H1 (cell line): ENCODE results near the gene ITGAV. TPM values are rescaled to one million over a fixed set of nuclear protein-coding genes. Genes with fewer than 3 reads are reported as not detected.

Experiments used
- CTCF ChIA-PET: fragments of 300-600 bp; sonication (Branson Sonifier 250); formaldehyde crosslinking; loops from one replicate; lab custom pipeline; 2021; ENCODE audit not compliant: partially characterized antibody; lab: Charles Lee
- POLR2A ChIA-PET: fragments of 300-600 bp; sonication (Branson Sonifier 250); formaldehyde crosslinking; loops from one replicate; lab custom pipeline; 2021; ENCODE audit warnings: inconsistent platforms; ENCODE audit not compliant: partially characterized antibody; lab: Charles Lee
- DNase-seq, 2 experiments: peaks; one replicate each; pipeline versions ENCODE4 v3.0.0 to v3.0.0-alpha.2; 2010 to 2022; ENCODE audit warnings: low spot score in 2 of 2, low read depth in 1 of 2, mixed read lengths in 1 of 2
- FAIRE-seq: peaks from 2 replicates; lab custom pipeline; 2011; peaks lifted over from hg19 to GRCh38; lab: Jason Lieb, UNC
- H2AFZ ChIP-seq: 2 replicates; pipeline ENCODE4 v1.8.1; 2012; ENCODE audit warnings: low read length, inconsistent platforms
- H2AK5ac ChIP-seq: 2 replicates; pipeline ENCODE4 v1.6.1; 2013; ENCODE audit warnings: low read depth, low read length
- H2BK120ac ChIP-seq: replicated peaks from 2 replicates; pipeline ENCODE3; 2013; ENCODE audit warnings: low read depth, low read length, inconsistent platforms
- H2BK12ac ChIP-seq: 2 replicates; pipeline ENCODE4 v1.6.1; 2013; ENCODE audit warnings: low read depth, low read length
- H2BK15ac ChIP-seq: 2 replicates; pipeline ENCODE4 v1.6.1; 2013; ENCODE audit warnings: low read length
- H2BK20ac ChIP-seq: 2 replicates; pipeline ENCODE4 v1.6.1; 2013; ENCODE audit warnings: low read length
- H2BK5ac ChIP-seq: 2 replicates; pipeline ENCODE4 v1.6.1; 2013; ENCODE audit warnings: low read depth, low read length
- H3K14ac ChIP-seq: 2 replicates; pipeline ENCODE4 v1.6.1; 2013; ENCODE audit warnings: inconsistent platforms; ENCODE audit not compliant: insufficient read length
- H3K18ac ChIP-seq: 2 replicates; pipeline ENCODE4 v1.6.1; 2013; ENCODE audit warnings: low read length; ENCODE audit errors: extremely low read depth
- H3K23ac ChIP-seq: 2 replicates; pipeline ENCODE4 v1.6.1; 2013; ENCODE audit warnings: inconsistent platforms; ENCODE audit not compliant: insufficient read length
- H3K23me2 ChIP-seq: 2 replicates; pipeline ENCODE4 v1.6.1; 2013; ENCODE audit warnings: low read depth, low read length
- H3K27ac ChIP-seq: 2 replicates; pipeline ENCODE4 v1.6.1; 2011; ENCODE audit warnings: low read depth, low read length, inconsistent platforms
- H3K27me3 ChIP-seq, 4 experiments: replicated peaks in 1 of 4; 1 replicate in 1 of 4; 2 replicates in 3 of 4; pipeline versions ENCODE4 v1.6.1 to v1.8.1; 2011 to 2013; ENCODE audit warnings: low read length in 3 of 4, mild to moderate bottlenecking in 3 of 4, inconsistent platforms in 2 of 4, mixed read lengths in 2 of 4, moderate library complexity in 1 of 4; ENCODE audit not compliant: control insufficient read depth in 3 of 4, insufficient read depth in 3 of 4; ENCODE audit errors: extremely low read depth in 1 of 4
- H3K36me3 ChIP-seq, 4 experiments: 2 replicates each; pipeline versions ENCODE4 v1.6.1 to v1.8.1; 2011 to 2013; ENCODE audit warnings: mild to moderate bottlenecking in 4 of 4, low read length in 3 of 4, moderate library complexity in 2 of 4, control low read depth in 1 of 4, inconsistent platforms in 1 of 4; ENCODE audit not compliant: insufficient read depth in 4 of 4, control insufficient read depth in 2 of 4
- H3K4ac ChIP-seq: replicated peaks from 2 replicates; pipeline ENCODE3; 2013; ENCODE audit warnings: low read length, low read depth, mixed read lengths, inconsistent platforms; ENCODE audit not compliant: insufficient read length
- H3K4me1 ChIP-seq, 4 experiments: replicated peaks in 1 of 4; 1 replicate in 1 of 4; 2 replicates in 3 of 4; pipeline versions ENCODE4 v1.6.1 to v1.8.1; 2011 to 2013; ENCODE audit warnings: low read length in 3 of 4, inconsistent platforms in 2 of 4, mixed read lengths in 1 of 4; ENCODE audit not compliant: insufficient read depth in 4 of 4, control insufficient read depth in 3 of 4
- H3K4me2 ChIP-seq, 2 experiments: 2 replicates each; pipeline versions ENCODE4 v1.6.1 to v1.8.1; 2011 to 2013; ENCODE audit warnings: low read depth in 2 of 2, low read length in 2 of 2, control low read depth in 1 of 2, inconsistent platforms in 1 of 2, mild to moderate bottlenecking in 1 of 2; ENCODE audit not compliant: insufficient read depth in 1 of 2
- H3K4me3 ChIP-seq, 4 experiments: fragments of 200-600, 300-600 bp in 1 of 4; sonication (generic), shearing (Covaris generic), sonication (Bioruptor Twin) in 1 of 4; 2 replicates each; pipeline versions ENCODE4 v1.5.1 to v1.8.1; 2011 to 2016; ENCODE audit warnings: low read length in 4 of 4, low read depth in 3 of 4, control low read depth in 2 of 4, inconsistent platforms in 2 of 4, mild to moderate bottlenecking in 2 of 4, mixed read lengths in 1 of 4, moderate library complexity in 1 of 4; ENCODE audit not compliant: insufficient read depth in 2 of 4; ENCODE audit errors: extremely low read depth in 1 of 4
- H3K56ac ChIP-seq: replicated peaks from 2 replicates; pipeline ENCODE3; 2013; ENCODE audit warnings: low read depth, mild to moderate bottlenecking, mixed read lengths, low read length, inconsistent platforms; ENCODE audit not compliant: insufficient read length
- H3K79me1 ChIP-seq: 2 replicates; pipeline ENCODE4 v1.6.1; 2013; ENCODE audit warnings: low read depth, low read length, control low read depth
- H3K79me2 ChIP-seq, 2 experiments: 2 replicates each; pipeline versions ENCODE4 v1.6.1 to v1.8.1; 2012 to 2013; ENCODE audit warnings: low read length in 2 of 2, mild to moderate bottlenecking in 2 of 2, inconsistent platforms in 1 of 2; ENCODE audit not compliant: insufficient read depth in 2 of 2, control insufficient read depth in 1 of 2
- H3K9ac ChIP-seq, 4 experiments: replicated peaks in 1 of 4; 1 replicate in 1 of 4; 2 replicates in 3 of 4; pipeline versions ENCODE4 v1.6.1 to v1.8.1; 2011 to 2013; ENCODE audit warnings: low read depth in 3 of 4, low read length in 3 of 4, control low read depth in 2 of 4, mild to moderate bottlenecking in 2 of 4, moderate library complexity in 2 of 4, inconsistent platforms in 1 of 4; ENCODE audit errors: extremely low read depth in 1 of 4
- H3K9me3 ChIP-seq, 2 experiments: 2 replicates each; pipeline versions ENCODE4 v1.6.1 to v1.8.1; 2012 to 2013; ENCODE audit warnings: mild to moderate bottlenecking in 2 of 2, moderate library complexity in 2 of 2, control low read depth in 1 of 2, inconsistent platforms in 1 of 2, low read depth in 1 of 2, low read length in 1 of 2, mixed read lengths in 1 of 2; ENCODE audit not compliant: insufficient read depth in 2 of 2
- H4K20me1 ChIP-seq, 2 experiments: replicated peaks in 1 of 2; 2 replicates each; pipeline versions ENCODE3 to v1.8.1; 2011 to 2013; ENCODE audit warnings: inconsistent platforms in 2 of 2, low read length in 2 of 2, mild to moderate bottlenecking in 1 of 2; ENCODE audit not compliant: insufficient read depth in 2 of 2, control insufficient read depth in 1 of 2
- H4K5ac ChIP-seq: 2 replicates; pipeline ENCODE4 v1.6.1; 2013; ENCODE audit warnings: low read length, low read depth, mixed read lengths, inconsistent platforms; ENCODE audit not compliant: insufficient read length
- H4K8ac ChIP-seq: 2 replicates; pipeline ENCODE4 v1.8.0; 2013; ENCODE audit warnings: mild to moderate bottlenecking, moderate library complexity, low read length, inconsistent platforms; ENCODE audit not compliant: insufficient read depth; ENCODE audit errors: extremely low read depth
- H4K91ac ChIP-seq: replicated peaks from 2 replicates; pipeline ENCODE3; 2013; ENCODE audit warnings: low read length, mixed read lengths, inconsistent platforms; ENCODE audit not compliant: insufficient read length
- EGR1 ChIP-seq: IDR thresholded peaks from 2 replicates; pipeline ENCODE4 v1.6.1; 2011; ENCODE audit warnings: low read depth, low read length, borderline replicate concordance
- JUND ChIP-seq: IDR thresholded peaks from 2 replicates; pipeline ENCODE4 v1.6.1; 2011; ENCODE audit warnings: mild to moderate bottlenecking, improper control_type of control experiment, low read length
- KDM5A ChIP-seq: fragments of 200-600 bp; IDR thresholded peaks from 2 replicates; pipeline ENCODE4 v1.7.1; 2012; ENCODE audit warnings: mild to moderate bottlenecking, low read length, inconsistent platforms, mixed read lengths
- PHF8 ChIP-seq: fragments of 200-600 bp; sonication (generic); conservative IDR thresholded peaks from 2 replicates; pipeline ENCODE4 v1.7.1; 2012; ENCODE audit warnings: low read depth, mild to moderate bottlenecking, inconsistent platforms, low read length, moderate library complexity
- POLR2AphosphoS5 ChIP-seq: IDR thresholded peaks from 2 replicates; pipeline ENCODE4 v1.6.1; 2011; ENCODE audit warnings: low read depth, low read length
- TAF7 ChIP-seq: optimal IDR thresholded peaks from 2 replicates; pipeline ENCODE3; 2011; ENCODE audit warnings: low read depth, mild to moderate bottlenecking, inconsistent platforms, low read length, moderate library complexity, borderline replicate concordance
- whole genome bisulfite sequencing, 2 experiments: shearing (Covaris generic) in 1 of 2; methylation state at CpG; one replicate each; pipeline versions ENCODE4 v1.1.6 to v1.1.7; 2013 to 2015; ENCODE audit warnings: low lambda C conversion rate in 2 of 2, mixed read lengths in 2 of 2, inconsistent platforms in 1 of 2, low coverage in 1 of 2, missing lambda C conversion rate in 1 of 2; ENCODE audit not compliant: insufficient replicate concordance in 2 of 2, insufficient coverage in 1 of 2, insufficient read length in 1 of 2; ENCODE audit errors: extremely low coverage in 1 of 2, missing lambda C conversion rate in 1 of 2; 5-methylcytosine and 5-hydroxymethylcytosine counted together
- long read RNA-seq, 2 experiments: library from RNA in 1 of 2; library from capped mRNA in 1 of 2; stranded (forward); transcript quantifications; one replicate each; pipeline ENCODE4 v2.0.0, GENCODE V29; 2021; ENCODE audit warnings: inconsistent platforms in 1 of 2
- polyA minus RNA-seq, 3 experiments: library from RNA; depleted of rRNA, polyadenylated mRNA; stranded (reverse); fragments of >200 nt; gene quantifications; 1 replicate in 2 of 3; 2 replicates in 1 of 3; pipeline ENCODE4 v1.2.3, GENCODE V29; 2011
- polyA plus RNA-seq, 7 experiments: library from polyadenylated mRNA; depleted of rRNA in 3 of 7; stranded (reverse) in 5 of 7; unstranded in 2 of 7; fragments of >200 nt in 5 of 7; fragments of 200-250 nt in 2 of 7; gene quantifications; 1 replicate in 5 of 7; 2 replicates in 1 of 7; 4 replicates in 1 of 7; pipeline versions ENCODE4 v1.2.1 to v1.2.3, GENCODE V29; 2011 to 2013; ENCODE audit warnings: missing spikeins in 2 of 7, mixed read lengths in 2 of 7
- total RNA-seq: library from RNA; stranded (reverse); fragmentation: NEBNext Ultra II Directional; extraction: Animal tissue kit (Norgen Biotek cat#: 25700); gene quantifications from 2 replicates; pipeline ENCODE4 v1.2.1, GENCODE V29; 2021

Gene ITGAV
- total RNA-seq: 38.3 and 42.4 TPM in 2 replicates
- 6.5 and 11.7 TPM in 2 replicates for polyA plus RNA-seq (2011; rRNA removed)
- polyA plus RNA-seq (2011; cell fraction: cytosol; rRNA removed): 14.6 TPM
- 13.3 TPM for polyA plus RNA-seq (2011; cell fraction: nucleus; rRNA removed)
- 13.5 to 37.7 TPM (median 24.2 TPM) in 4 replicates for polyA plus RNA-seq (2012, experiment 1 of 2)
- 1.4 TPM for polyA plus RNA-seq (2012, experiment 2 of 2)
- polyA plus RNA-seq (2013, experiment 1 of 2): 32.1 TPM
- polyA plus RNA-seq (2013, experiment 2 of 2): 27.8 TPM
- polyA minus RNA-seq (2011; rRNA and poly(A)+ RNA removed): 60.8 and 113 TPM in 2 replicates
- polyA minus RNA-seq (2011; cell fraction: cytosol; rRNA and poly(A)+ RNA removed): 44.8 TPM
- 48.7 TPM for polyA minus RNA-seq (2011; cell fraction: nucleus; rRNA and poly(A)+ RNA removed)
- long read RNA-seq, experiment 1, full-length matches to known transcripts: 3 of 31 reads
- long read RNA-seq, experiment 1, partial matches to known transcripts: 27 of 31 reads
- long read RNA-seq, experiment 1, other reads (novel, unspliced or antisense): 1 of 31 reads
- long read RNA-seq, experiment 2, partial matches to known transcripts: 2 of 2 reads
- long read RNA-seq, experiment 2, other reads (novel, unspliced or antisense): 0 of 2 reads

- peak within 1 kb of the TSS; percentile 59 for H2AFZ ChIP-seq
- no peaks in the 10 kb centered on the region for H3K36me3 ChIP-seq
- H2BK5ac ChIP-seq: peak within 1 kb of the TSS; percentile 88
- peak within 1 kb of the TSS; percentile 98 for H4K5ac ChIP-seq
- no peak within 1 kb of the TSS for H2AK5ac ChIP-seq
- peak within 1 kb of the TSS; percentile 59 for H3K56ac ChIP-seq
- H2BK15ac ChIP-seq: peak within 1 kb of the TSS; percentile 21; the same call in 1 of the 2 replicates
- FAIRE-seq: no peak
- 0 out of 2 replicates have a peak within 1 kb of the TSS, but pooled peaks have one; percentile 4 for H2BK12ac ChIP-seq
- 0% methylated on average over 47 of the region's 71 CpGs; no CpG with 5 or more reads in 1 of the 2 experiments for WGBS, 2 experiments
- no peaks in the 10 kb centered on the region for H3K9me3 ChIP-seq
- H3K4ac ChIP-seq: peak within 1 kb of the TSS; percentile 71
- no peak within 1 kb of the TSS for H3K23ac ChIP-seq
- H3K18ac ChIP-seq: peak within 1 kb of the TSS; percentile 95
- H3K27ac ChIP-seq: peak within 1 kb of the TSS; percentile 66
- no peaks in the 10 kb centered on the region for H3K79me1 ChIP-seq
- peak within 1 kb of the TSS; percentile 61 for H4K91ac ChIP-seq
- H3K4me2 ChIP-seq: peak within 1 kb of the TSS; percentile 71 to 92
- peaks cover 0 to 43% of the 10 kb centered on the region in 2 experiments; a peak in 3 of 4 replicates for H3K79me2 ChIP-seq
- H3K4me3 ChIP-seq: peak within 1 kb of the TSS; percentile 77 to 96 (median 94)
- no peak within 1 kb of the TSS for H3K14ac ChIP-seq
- peak; percentile 79 to 90 for DNase-seq
- peaks cover 10% of the 10 kb centered on the region for H3K23me2 ChIP-seq
- H3K9ac ChIP-seq: peak within 1 kb of the TSS; percentile 62 to 76 (median 74)
- POLR2A ChIA-PET: interaction anchor here (0.5 to 2.3 kb wide), 18 partner anchors 10 to 190 kb away, joined by 3 to 15 read pairs (median 3); partner anchors contain the start of gene ZC3H15
- H3K4me1 ChIP-seq: peaks cover 0 to 4% (median 2%) of the 10 kb centered on the region in 4 experiments; a peak in 4 of 7 replicates
- H2BK120ac ChIP-seq: peak within 1 kb of the TSS; percentile 94
- no peak within 1 kb of the TSS; the same call in 1 of the 2 replicates for H2BK20ac ChIP-seq
- CTCF ChIA-PET: interaction anchor here (0.7 to 1.5 kb wide), 7 partner anchors 10 to 611 kb away, joined by 3 to 5 read pairs (median 3); no protein-coding TSS in a partner anchor
- no peaks in the 10 kb centered on the region for H3K27me3 ChIP-seq
- no peaks in the 10 kb centered on the region for H4K20me1 ChIP-seq
- peak within 1 kb of the TSS; percentile 94; the same call in 1 of the 2 replicates for H4K8ac ChIP-seq
- TF ChIP-seq PHF8: peak; percentile 89
- TF ChIP-seq JUND: no peak
- TF ChIP-seq POLR2AphosphoS5: peak; percentile 87
- TF ChIP-seq EGR1: no peak; the same call in 1 of the 2 replicates
- TF ChIP-seq KDM5A: no peak
- TF ChIP-seq TAF7: peak; percentile 64
Observed at GRCh38 chr2:186589612-186590349, at the start of gene ITGAV. TSS of gene ITGAV (plus strand) at chr2:186590056. CDS start at chr2:186590339, 283 bp downstream.
